Osteoblast (primary cell): ENCODE results near the gene SAMD8. TPM values are rescaled to one million over a fixed set of nuclear protein-coding genes. Genes with fewer than 3 reads are reported as not detected.
"Not testable (repeated sequence)": the region's sequence is repeated elsewhere in the genome, so short reads cannot be mapped to it uniquely, and the experiment has no call there.

Source experiments
- DNase-seq: peaks from one replicate; pipeline ENCODE4 v3.0.0; 2011; ENCODE audit warnings: low spot score, mixed read lengths; ENCODE audit not compliant: insufficient read length; ENCODE audit errors: missing footprints
- H2AFZ ChIP-seq: 2 replicates; pipeline ENCODE4 v1.6.0; 2011; ENCODE audit warnings: mild to moderate bottlenecking, low read length
- H3K27ac ChIP-seq: 2 replicates; pipeline ENCODE4 v1.5.1; 2011; ENCODE audit warnings: mild to moderate bottlenecking, low read depth, low read length, moderate library complexity
- H3K27me3 ChIP-seq: 2 replicates; pipeline ENCODE4 v1.6.0; 2012; ENCODE audit warnings: mild to moderate bottlenecking, control low read depth, inconsistent platforms, low read length, moderate library complexity; ENCODE audit not compliant: insufficient read depth
- H3K36me3 ChIP-seq: 2 replicates; pipeline ENCODE4 v1.5.1; 2011; ENCODE audit warnings: mild to moderate bottlenecking, low read length, control low read depth, moderate library complexity; ENCODE audit not compliant: insufficient read depth
- H3K4me1 ChIP-seq: 2 replicates; pipeline ENCODE4 v1.5.1; 2011; ENCODE audit warnings: mild to moderate bottlenecking, low read length, control low read depth, moderate library complexity; ENCODE audit not compliant: insufficient read depth
- H3K4me2 ChIP-seq: 2 replicates; pipeline ENCODE4 v1.6.0; 2011; ENCODE audit warnings: mild to moderate bottlenecking, low read length; ENCODE audit not compliant: insufficient read depth
- H3K4me3 ChIP-seq: fragments of 200-600 bp; sonication (generic); 3 replicates; pipeline ENCODE4 v1.5.1; 2012; ENCODE audit warnings: mild to moderate bottlenecking, low read length, inconsistent platforms; ENCODE audit not compliant: insufficient read depth
- H3K79me2 ChIP-seq: 2 replicates; pipeline ENCODE4 v1.6.0; 2012; ENCODE audit warnings: mild to moderate bottlenecking, low read length, control low read depth, inconsistent platforms; ENCODE audit not compliant: insufficient read depth
- H3K9me3 ChIP-seq: 2 replicates; pipeline ENCODE4 v1.5.1; 2011; ENCODE audit warnings: low read depth, low read length, control low read depth
- H4K20me1 ChIP-seq: 2 replicates; pipeline ENCODE4 v1.6.0; 2012; ENCODE audit warnings: mild to moderate bottlenecking, low read length, control low read depth; ENCODE audit not compliant: insufficient read depth
- total RNA-seq: library from RNA; depleted of rRNA; stranded (reverse); fragments of >200 nt; gene quantifications from 2 replicates; pipeline ENCODE4 v1.2.3, GENCODE V29; 2012
- TF ChIP-seq, protein P1 (sequence below): IDR thresholded peaks from 2 replicates; pipeline ENCODE4 v1.5.1; 2011; ENCODE audit warnings: mild to moderate bottlenecking, low read depth, low read length, moderate library complexity; ENCODE audit errors: extremely low read depth

The SAMD8 gene
- total RNA-seq, 1 donor: 31.5 TPM

DNA sequence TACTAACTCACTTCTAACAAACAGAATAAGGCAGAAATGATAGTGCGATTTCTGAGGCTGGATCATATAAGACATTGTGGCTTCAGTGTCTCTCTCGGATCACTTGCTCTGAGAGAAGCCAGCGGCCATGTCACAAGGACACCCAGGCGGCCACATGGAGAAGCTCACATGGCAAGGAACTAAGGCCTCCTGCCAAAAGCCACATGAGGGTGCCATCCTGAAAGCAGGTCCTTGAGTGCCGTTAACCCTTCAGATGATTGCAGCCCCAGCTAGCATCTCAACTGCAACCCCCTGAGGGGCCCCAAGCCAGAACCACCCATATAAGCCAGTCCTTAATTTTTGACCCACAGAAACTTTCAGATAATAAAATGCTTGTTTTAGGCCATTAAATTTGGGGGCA is 92.3 kb downstream of the SAMD8 start:
- Histone ChIP-seq H3K4me1 (peaks cover 17% of the 10 kb centered on the region), H3K4me3 (no peak overlapping the region), H4K20me1 (no peaks in the 10 kb centered on the region), H3K79me2 (no peaks in the 10 kb centered on the region), H3K4me2 (no peak overlapping the region), H3K27ac (no peak overlapping the region), H3K9me3 (no peaks in the 10 kb centered on the region), H2AFZ (no peak overlapping the region), H3K27me3 (no peaks in the 10 kb centered on the region), H3K36me3 (no peaks in the 10 kb centered on the region)
- no peak for DNase-seq
- TF ChIP-seq, protein P1, sequence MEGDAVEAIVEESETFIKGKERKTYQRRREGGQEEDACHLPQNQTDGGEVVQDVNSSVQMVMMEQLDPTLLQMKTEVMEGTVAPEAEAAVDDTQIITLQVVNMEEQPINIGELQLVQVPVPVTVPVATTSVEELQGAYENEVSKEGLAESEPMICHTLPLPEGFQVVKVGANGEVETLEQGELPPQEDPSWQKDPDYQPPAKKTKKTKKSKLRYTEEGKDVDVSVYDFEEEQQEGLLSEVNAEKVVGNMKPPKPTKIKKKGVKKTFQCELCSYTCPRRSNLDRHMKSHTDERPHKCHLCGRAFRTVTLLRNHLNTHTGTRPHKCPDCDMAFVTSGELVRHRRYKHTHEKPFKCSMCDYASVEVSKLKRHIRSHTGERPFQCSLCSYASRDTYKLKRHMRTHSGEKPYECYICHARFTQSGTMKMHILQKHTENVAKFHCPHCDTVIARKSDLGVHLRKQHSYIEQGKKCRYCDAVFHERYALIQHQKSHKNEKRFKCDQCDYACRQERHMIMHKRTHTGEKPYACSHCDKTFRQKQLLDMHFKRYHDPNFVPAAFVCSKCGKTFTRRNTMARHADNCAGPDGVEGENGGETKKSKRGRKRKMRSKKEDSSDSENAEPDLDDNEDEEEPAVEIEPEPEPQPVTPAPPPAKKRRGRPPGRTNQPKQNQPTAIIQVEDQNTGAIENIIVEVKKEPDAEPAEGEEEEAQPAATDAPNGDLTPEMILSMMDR: no peak

- H4K20me1 ChIP-seq: no peaks in the 10 kb centered on the region
- TF ChIP-seq, protein P1: no peak
Observed at GRCh38 chr10:75205908-75206307, 94.5 kb downstream of the SAMD8 start.

DNA sequence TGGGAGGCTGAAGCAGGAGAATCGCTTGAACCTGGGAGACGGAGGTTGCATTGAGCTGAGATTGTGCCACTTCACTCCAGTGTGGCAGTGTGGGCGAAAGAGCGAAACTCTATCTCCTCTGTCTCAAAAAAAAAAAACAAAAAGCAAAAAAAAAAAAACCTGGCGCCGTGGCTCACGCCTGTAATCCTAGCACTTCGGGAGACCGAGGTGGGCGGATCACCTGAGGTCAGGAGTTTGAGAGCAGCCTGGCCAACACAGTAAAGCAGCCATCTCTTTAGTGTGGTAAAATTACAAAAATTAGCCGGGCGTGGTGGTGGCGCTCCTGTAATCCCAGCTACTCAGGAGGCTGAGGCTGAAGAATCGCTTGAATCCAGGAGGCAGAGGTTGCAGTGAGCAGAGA is 95.2 kb downstream of the SAMD8 start:
- not testable (repeated sequence) for H3K4me2 ChIP-seq, H3K27ac ChIP-seq, H3K9me3 ChIP-seq, H3K36me3 ChIP-seq, H3K27me3 ChIP-seq, H2AFZ ChIP-seq, H3K4me3 ChIP-seq, DNase-seq, H4K20me1 ChIP-seq
- H3K4me1 ChIP-seq: peaks cover 25% of the 10 kb centered on the region
- H3K79me2 ChIP-seq: peaks cover 13% of the 10 kb centered on the region

More at GRCh38 chr10:75205908-75206307, 94.5 kb downstream of the SAMD8 start:
- no peak overlapping the region for H3K4me2 ChIP-seq
- H3K27ac ChIP-seq: no peak overlapping the region
- no peak overlapping the region for H2AFZ ChIP-seq
- H3K9me3 ChIP-seq: no peaks in the 10 kb centered on the region
- peaks cover 23% of the 10 kb centered on the region for H3K4me1 ChIP-seq
- no peaks in the 10 kb centered on the region for H3K27me3 ChIP-seq
- no peaks in the 10 kb centered on the region for H3K36me3 ChIP-seq
- no peak for DNase-seq
- H3K79me2 ChIP-seq: peaks cover 5% of the 10 kb centered on the region
- no peak overlapping the region for H3K4me3 ChIP-seq

DNA sequence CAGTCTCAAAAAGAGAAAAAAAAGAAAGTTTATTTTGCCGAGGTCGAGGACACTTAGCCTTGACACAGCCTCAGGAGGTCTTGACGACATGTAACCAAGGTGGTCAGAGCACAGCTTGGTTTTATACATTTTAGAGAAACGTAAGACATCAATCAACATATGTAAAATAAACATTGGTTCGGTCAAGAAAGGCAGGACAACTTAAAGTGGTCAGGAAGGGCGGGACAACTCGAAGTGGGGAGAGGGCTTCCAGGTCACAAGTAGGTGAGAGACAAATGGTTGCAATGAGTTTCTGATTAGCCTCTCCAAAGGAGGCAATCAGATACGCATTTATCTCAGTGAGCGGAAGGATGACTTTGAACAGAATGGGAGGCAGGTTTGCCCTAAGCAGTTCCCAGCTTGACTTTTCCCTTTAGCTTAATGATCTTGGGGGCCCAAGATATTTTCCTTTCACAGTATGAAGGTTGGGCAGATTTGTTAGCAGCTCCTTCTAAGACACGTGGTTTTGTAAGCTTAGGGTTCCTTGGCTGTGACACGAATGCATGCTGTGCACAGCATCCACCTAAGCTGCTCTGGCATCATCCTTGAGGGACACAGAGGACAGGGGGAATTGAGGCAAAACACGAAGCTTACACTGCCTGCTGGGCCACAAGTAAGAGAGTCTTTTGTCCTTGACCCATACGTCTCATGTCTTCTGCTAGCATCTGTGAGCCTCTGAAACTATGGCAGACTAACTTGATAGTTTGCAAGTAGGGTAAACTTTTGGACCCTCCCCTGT is 95.8 kb downstream of the SAMD8 start:
- no peaks in the 10 kb centered on the region for H3K27me3 ChIP-seq
- DNase-seq: no peak
- no peak overlapping the region for H3K27ac ChIP-seq
- H2AFZ ChIP-seq: no peak overlapping the region
- peaks cover 19% of the 10 kb centered on the region for H3K79me2 ChIP-seq
- peaks cover 4% of the 10 kb centered on the region for H3K36me3 ChIP-seq
- H4K20me1 ChIP-seq: peaks cover 8% of the 10 kb centered on the region
- no peak overlapping the region for H3K4me2 ChIP-seq
- H3K4me1 ChIP-seq: peaks cover 32% of the 10 kb centered on the region
- H3K9me3 ChIP-seq: no peaks in the 10 kb centered on the region
- TF ChIP-seq, protein P1: no peak
- H3K4me3 ChIP-seq: no peak overlapping the region
